Measurements from ENCODE around the gene MTA1.

GRCh38 chr14:105378873-105379685 lies 40.5 kb upstream of the MTA1 start:
- TF ChIP-seq RXRA (IDR thresholded peaks at IDR 0.05) (no peak), EGR1 (IDR thresholded peaks at IDR 0.05; ENCODE audit: low read depth in 2 of 2) (no peak), RAD21 (IDR thresholded peaks at IDR 0.05) (no peak), CTCF (IDR thresholded peaks at IDR 0.05; ENCODE audit: low read depth, low read length, missing input control) (no peak), ATF3 (IDR thresholded peaks at IDR 0.05) (no peak), ZBTB33 (IDR thresholded peaks at IDR 0.05) (no peak), GABPA (IDR thresholded peaks at IDR 0.05 in 1 of 2, conservative IDR thresholded peaks at IDR 0.05 in 1 of 2) (no peak), SP1 (IDR thresholded peaks at IDR 0.05) (no peak), JUND (IDR thresholded peaks at IDR 0.05) (no peak), TAF1 (conservative IDR thresholded peaks at IDR 0.05) (no peak), MAX (IDR thresholded peaks at IDR 0.05) (no peak), YY1 (IDR thresholded peaks at IDR 0.05) (no peak)
